LNCaP clone FGC (cell line): Measurements from ENCODE around the gene DENND11.

Experiments
- DNase-seq: peaks from one replicate; pipeline ENCODE4 v3.0.0-alpha.2; 2011; ENCODE audit warnings: low read depth
- H3K4me3 ChIP-seq: 2 replicates; pipeline ENCODE4 v1.5.1; 2011; ENCODE audit warnings: mild to moderate bottlenecking, low read depth, low read length, control low read depth
- CTCF ChIP-seq: IDR thresholded peaks from 2 replicates; pipeline ENCODE4 v1.5.1; 2012; ENCODE audit warnings: mild to moderate bottlenecking; ENCODE audit not compliant: control insufficient read depth, insufficient read depth; ENCODE audit errors: extremely low read depth

Gene DENND11

GRCh38 chr7:141702047-141702567, at the start of gene DENND11:
TSS of gene DENND11 (minus strand) at chr7:141702166. CDS start at chr7:141702153, 13 bp downstream.
- no peak for DNase-seq

GRCh38 chr7:141748396-141748795, 46.4 kb upstream of the DENND11 start:
- TF ChIP-seq CTCF = no peak

More at GRCh38 chr7:141702047-141702567, at the start of gene DENND11:
- no peak for TF ChIP-seq CTCF
- peak within 1 kb of the TSS; percentile 58 for H3K4me3 ChIP-seq

GRCh38 chr7:141744131-141744530, 42.2 kb upstream of the DENND11 start:
- no peak for DNase-seq
- H3K4me3 ChIP-seq = no peak overlapping the region
- TF ChIP-seq CTCF = no peak

More at GRCh38 chr7:141748396-141748795, 46.4 kb upstream of the DENND11 start:
- no peak for DNase-seq
- H3K4me3 ChIP-seq = no peak overlapping the region

- no peak overlapping the region for H3K4me3 ChIP-seq
- DNase-seq = no peak
- no peak for TF ChIP-seq CTCF
These were observed 40.3 kb upstream of the DENND11 start for GRCh38 chr7:141742229-141742628.

- H3K4me3 ChIP-seq = peak overlapping the region; percentile 88
- TF ChIP-seq CTCF = no peak
- DNase-seq = no peak
These were observed 37.3 kb upstream of the DENND11 start for GRCh38 chr7:141739250-141739649.

- peak overlapping the region; percentile 88 for H3K4me3 ChIP-seq
- TF ChIP-seq CTCF = no peak
- DNase-seq = no peak
These were observed 36.6 kb upstream of the DENND11 start for GRCh38 chr7:141738592-141739013.
